Superior temporal gyrus (tissue), 1 donor: ENCODE data around the gene ARHGEF1.

Experiments
- DNase-seq: peaks from one replicate; pipeline ENCODE4 v3.0.0-alpha.2; 2016; ENCODE audit errors: extremely low spot score

ARHGEF1 gene

DNA sequence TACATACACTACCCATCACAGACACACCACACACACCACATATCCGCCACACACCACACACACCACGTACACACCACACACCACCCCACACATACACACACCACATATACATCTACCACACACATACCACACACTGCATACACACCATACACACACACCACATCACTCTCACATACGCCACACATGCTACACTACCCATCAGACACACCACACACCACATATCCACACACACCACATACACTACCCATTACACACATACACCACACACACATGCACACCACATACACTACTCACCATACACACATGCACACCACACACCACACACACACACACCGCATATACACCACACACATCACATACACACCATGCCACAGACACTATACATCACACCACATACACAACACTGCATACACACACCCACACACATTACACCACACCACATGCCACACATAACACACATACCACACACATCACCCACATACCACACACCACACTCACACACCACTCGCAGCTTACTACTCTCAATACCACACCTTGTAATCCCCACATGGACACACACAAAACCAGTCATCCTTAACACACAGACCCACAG lies 35.8 kb downstream of the ARHGEF1 start:
- DNase-seq = no peak

DNA sequence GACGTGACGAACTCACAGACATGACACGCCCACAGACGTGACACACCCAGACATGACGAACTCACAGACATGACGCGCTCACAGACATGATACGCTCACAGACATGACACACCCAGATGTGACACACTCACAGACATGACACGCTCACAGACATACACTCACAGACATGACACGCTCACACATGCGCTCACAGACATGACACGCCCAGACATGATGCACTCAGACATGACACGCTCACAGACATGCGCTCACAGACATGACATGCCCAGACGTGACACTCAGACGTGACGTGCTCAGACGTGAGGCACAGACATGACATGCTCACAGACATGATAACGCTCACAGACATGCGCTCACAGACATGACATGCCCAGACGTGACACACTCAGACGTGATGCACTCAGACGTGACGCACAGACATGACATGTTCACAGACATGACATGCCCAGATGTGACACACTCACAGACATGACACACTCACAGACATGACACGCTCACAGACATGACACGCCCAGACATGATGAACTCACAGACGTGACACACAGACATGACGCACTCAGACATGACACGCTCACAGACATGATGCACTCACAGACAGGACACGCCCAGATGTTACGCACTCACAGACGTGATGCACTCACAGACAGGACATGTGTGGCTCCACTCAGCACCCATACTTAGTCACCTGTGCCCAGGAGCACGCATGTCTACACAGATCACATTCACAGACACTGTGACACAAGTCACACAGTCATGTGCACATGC lies 37.1 kb downstream of the ARHGEF1 start:
- DNase-seq = no peak

DNA sequence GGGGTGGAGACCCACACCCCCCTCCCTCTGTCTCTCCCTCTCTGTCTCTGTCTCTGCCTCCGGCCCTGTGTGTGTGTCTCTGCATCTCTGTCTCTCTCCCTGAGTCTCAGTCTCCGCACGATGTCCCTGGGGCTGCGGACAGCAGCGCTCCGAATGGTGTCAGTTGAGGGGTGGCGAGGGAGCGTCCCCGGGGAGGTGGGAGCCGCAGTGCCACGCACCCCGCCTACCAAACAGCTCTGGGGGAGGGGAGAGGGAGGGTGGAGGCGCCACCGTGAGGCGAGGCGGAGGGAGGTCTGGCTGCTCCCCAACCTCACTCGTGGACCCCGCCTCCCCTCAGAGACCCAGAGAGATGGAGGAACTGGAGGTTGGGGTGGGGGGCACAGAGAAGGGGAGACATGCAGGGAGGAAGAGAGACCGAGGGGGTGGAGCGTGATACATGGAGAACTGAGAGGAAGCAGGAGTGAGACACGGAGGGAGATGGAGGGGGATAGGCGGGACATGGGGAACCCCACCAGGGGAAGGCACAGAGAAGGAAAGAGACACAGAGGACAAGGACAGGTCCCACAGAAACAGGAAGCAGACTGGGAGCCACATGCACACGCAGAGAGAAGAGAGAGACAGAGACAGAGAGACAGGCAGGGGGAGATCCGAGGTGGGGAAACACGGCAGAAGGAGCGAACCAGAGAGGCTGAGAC lies 38.0 kb downstream of the ARHGEF1 start:
- DNase-seq = no peak

DNA sequence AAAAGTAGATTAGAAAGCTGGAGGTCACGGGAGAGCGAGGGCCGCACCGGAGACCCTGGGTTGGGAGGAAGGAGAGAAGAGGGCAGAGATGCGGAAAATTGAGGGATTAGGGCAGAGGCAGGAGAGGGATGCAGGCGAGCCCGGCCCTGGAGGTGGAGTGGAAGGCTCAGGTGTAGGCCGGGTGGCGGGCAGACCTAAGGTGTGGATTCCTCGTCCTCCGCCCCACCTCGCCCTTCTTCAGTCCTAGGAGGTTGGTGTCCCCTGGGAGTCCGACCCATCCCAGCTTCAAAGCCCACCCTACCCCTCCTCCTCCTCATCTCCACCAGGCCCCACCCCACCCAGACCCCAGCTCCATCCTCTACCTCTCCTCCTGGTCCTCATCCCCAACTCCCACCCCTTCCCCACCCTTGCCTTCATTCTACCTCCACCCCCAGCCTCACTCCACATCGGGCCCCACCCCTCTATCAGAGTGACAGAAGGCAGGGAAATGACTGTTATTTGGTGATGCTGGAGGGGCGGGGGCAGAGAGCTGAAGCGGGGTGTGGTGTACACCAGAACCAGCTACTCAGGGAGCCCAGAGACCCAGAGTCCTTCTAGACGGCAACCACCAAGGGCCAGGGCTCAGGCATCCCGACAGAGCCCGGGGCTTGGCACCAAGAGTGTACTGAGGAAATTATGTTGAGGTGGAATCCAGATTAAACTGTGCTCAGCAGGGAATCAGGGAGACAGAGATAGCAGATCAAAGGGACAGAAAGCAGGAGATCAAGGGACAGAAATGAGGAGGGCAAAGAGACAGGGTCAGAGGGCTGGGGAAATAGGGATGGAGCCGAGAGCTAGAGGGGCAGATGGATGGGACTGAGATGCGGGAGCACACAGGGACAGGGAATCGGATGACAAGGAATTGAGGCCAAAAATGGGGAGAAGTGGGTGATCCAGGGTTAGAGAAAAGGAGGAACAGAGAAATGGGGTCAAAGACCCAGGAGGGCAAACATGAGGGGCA lies 38.9 kb downstream of the ARHGEF1 start:
- DNase-seq = no peak

DNA sequence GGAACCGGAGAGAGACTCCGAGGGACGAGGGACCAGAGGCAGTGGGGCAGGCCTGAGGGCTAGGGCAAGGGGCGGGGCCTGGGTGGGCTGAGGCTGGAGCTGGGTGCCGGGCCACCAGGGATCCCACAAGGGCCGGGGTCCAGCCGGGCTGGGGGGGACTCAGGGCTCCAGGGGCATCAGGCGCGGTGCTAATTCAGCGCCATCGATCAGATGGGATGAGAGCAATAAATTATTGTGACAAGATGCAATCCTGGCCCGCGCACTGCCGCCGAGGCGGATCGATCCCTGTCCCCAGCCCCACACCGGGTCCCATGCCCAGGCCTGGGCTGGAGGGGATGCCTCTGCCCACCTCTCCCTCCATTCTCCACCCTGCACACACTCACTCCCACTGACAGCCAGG lies 39.6 kb downstream of the ARHGEF1 start:
- no peak for DNase-seq

DNA sequence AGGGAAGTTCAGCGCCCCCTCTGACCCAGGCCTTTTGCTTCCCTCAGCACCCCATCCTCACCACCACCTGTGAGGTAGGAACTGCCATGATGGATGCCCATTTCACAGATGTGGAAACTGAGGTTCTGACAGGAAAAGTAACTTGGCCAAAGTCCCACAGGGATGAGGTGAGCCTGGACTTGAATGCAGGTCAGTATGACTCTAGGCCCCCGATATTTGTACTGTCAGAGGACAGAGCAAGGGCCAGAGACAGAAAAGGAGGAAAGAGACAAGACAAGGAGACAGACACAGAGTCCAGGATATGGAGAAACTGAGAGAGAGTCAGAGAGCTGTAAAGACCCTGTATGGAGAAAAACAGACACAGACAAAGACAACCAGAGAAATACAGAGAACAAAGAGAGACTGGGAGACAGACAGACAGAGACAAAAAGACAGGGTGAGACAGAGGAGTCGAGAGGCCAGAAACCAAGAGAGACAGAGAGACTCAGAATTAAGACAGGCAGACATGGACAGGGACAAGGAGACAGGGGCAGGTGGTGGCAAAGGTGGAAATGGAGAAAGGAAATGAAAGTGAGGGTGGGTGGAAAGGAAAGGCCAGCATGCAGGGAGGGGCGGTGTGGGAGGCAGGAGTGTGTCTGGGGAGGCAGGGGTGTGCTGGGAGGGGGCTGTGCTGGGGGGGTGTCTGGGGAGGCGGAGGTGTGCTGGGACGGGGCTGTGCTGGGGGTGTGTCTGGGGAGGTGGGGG lies 40.2 kb downstream of the ARHGEF1 start:
- DNase-seq = no peak

DNA sequence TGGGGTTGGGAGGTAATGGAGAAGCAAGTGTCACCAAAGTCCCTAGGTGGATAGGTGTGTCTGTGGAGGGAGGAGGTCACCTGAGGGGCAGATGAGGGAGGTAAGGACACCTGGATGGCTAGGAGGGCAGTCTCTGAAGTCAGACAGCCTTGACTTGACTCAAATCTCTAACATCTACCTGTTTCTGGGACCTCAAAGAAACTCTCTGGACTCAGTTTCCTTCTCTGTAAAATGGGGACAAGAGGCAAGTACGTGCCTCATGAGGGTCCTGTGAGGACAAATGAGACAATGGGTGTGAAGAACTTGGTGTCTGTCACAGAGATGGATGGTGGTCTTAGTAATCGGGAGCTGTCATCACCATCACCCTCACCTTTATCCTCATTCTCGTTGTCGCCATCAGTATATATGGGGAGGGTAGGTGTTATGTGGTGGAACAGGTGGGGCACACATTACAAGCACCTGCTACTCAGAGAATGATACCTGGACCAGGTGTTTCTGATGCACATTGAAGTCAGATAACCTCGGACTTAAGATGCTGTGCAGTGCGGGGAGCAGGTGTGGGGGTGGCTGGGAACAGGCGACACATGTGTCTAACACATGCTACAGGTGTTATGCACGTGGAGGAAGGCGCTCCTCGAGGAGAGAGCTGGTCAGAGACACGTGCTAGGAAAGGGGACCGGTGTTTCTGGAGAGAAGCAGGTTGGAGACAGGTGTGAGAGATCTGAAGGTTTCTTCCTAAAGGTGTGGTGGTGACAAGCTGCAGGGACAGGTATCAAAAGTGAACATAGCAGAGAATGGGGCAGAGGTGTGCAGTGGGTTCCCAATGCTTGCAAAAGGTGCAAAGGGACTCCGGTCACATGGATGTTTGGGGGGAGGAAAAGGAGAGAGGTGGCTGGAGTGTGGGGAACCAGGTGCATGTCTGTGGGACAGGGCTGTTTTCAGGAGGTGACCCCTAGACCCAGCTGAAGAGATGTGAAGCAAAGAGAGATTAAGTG lies 41.5 kb downstream of the ARHGEF1 start:
- DNase-seq = no peak

DNA sequence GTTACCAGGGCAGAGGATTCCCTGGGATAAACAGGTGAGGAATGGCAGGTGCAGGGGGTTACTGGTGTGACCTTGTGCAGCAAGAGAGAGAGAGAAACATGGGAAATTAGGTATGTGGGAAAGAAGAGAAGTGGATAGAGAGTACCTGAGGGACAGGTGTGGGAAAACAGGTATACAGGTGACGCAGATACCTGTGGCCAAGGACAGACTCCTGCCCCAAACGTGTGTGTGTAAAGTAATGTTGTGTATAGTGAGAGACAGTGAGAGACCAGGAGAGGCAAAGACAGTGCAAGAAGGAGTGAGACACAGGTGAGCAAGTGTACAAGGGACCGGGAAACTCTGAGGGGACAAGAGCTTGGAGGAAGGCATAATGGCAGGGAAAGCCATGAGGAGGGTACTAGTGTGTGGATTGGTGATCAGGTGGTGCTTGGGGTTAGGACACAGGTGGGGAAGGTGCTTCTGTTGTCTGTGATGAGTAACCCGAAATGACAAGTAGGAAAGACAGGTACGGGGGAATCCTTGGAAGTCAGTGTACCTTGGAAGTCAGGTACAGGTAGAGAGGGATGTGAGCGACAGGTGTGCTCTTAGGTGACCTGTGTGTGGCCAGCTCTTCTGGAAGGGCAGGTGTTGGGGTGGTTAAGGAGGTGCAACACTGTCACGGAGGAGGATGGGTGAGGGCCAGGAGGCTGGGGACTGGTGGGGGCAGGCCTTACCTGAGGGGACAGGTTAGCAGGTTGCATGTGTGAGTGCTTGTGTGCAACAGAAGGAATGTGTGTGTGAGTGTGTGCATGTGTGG lies 42.4 kb downstream of the ARHGEF1 start:
- no peak for DNase-seq

DNA sequence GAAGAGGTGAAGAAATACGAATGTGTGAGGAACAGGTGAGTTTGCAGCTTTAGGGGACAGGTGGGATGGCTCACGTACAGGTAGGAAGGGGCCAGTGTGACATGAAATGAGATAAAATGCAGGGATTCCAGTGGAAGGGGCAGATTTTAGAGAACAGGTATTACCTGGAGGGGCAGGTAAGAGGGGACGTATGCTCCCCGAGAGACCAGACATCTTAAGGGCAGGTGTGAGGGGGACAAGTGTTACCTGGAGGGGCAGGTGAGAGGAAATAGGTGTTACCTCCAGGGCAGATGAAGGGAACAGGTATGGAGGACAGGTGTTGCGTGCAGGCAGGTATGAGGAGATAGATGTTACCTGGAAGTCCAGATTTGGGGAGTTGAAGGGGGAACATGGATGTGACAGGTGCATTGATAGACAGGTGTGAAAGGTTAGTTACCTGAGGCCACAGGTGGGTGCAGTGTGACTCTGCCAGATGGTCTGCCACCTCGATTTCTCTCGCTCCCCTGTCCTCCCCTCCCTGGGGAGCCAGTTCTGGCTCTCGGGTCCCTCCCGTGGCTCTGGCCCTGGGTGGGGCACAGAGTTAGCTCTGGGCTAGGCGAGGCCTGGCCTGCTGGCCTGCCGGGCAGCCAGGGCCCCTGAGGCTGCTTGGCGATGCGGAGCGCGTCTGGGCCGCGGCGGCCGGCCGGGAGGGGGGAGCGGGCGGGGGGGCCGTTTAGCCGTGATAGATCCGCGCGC lies 43.2 kb downstream of the ARHGEF1 start:
- no peak for DNase-seq

DNA sequence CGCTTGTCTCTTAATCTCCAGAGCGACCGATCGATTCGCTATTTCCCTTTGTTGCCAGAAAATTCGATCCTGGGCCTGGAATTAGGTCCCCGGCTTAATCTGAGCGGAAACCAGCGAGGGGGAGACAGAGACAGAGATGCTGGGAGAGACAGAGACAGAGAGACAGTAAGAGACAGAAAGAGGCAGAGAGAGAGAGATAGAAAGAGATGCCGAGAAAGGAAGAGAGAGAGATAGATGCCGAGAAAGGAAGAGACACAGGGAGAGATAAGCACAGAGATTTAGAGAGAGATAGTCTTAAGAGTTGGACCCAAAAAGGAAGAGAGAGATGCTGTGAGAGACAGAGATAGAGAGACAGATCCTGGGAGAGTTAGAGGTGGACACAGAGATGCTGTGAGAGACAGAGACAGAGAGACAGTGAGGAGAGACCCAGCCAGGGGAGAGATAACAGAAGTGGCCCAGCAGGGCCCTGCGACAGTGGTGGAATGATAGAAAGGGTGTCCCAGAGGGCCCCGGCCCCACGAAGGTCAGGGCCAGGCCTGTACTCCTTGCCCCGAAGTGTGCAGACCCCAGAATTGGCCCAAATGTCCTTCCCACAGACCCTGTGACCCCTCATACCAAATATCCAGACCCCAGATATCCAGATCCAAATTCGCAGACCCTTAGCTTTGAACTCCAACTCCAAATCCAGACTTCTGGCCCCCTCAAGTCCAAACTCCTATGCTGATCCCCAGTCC lies 43.9 kb downstream of the ARHGEF1 start:
- DNase-seq = no peak

DNA sequence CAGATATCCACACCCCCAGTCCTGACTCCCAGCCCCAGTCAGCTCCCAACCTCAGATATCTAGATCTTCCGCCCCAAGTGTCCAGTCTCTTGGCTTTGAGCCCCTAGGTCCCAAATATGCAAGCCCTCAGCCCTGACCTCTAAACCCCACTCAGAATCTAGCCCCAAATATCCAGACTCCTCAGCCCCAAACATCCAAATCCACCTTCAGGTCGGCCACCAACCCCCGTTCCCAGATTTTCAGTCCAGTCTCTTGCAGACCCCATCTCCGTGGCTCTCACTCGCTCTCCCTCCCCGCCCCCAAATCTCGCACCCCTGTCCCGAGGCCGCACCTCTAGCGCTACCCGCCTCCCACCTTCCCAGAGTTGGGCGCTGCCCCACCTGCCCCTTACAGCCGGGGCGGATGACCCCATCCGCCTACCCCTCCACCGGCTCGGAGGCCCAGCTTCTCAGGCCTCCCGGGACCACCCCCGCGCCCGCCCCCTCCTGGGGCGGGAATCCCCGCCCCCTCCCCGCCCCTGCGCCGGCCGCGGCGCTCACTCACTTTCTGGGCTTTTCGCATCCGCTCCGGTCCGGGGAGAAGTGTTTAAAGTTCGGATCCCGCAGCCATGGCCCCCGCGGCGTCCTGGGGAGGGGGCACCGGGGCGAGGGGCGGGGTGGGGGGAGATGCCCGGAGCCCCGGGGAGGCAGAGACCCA lies 44.7 kb downstream of the ARHGEF1 start:
- no peak for DNase-seq

DNA sequence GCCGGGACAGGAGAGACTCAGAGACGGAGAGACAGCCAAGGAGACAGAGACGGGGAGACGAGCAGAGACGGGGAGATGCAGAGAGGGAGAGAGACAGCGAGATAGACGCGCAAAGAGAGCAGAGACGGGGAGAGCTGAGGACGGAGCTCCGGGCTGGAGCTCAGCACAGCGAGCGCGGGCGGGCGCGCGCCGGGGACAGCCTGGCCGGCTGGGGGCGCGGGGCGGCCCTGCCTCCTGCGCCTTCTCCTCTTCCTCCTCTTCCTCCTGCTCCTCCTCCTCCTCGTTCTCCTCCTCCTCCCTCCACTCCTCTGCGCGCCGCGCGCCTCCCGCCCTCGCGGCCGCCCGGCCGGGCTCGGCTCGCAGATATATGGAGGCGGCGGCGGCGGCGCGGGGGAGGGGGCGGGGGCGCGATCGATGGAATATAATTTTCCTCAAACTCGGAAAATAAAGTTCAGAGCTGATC lies 45.3 kb downstream of the ARHGEF1 start, which contains the start of gene ERFL:
TSS of gene ERFL (minus strand) at position 229 of the 463 bp plus-strand sequence. CDS start 15,530 bp downstream, outside the sequence.
- DNase-seq = no peak

DNA sequence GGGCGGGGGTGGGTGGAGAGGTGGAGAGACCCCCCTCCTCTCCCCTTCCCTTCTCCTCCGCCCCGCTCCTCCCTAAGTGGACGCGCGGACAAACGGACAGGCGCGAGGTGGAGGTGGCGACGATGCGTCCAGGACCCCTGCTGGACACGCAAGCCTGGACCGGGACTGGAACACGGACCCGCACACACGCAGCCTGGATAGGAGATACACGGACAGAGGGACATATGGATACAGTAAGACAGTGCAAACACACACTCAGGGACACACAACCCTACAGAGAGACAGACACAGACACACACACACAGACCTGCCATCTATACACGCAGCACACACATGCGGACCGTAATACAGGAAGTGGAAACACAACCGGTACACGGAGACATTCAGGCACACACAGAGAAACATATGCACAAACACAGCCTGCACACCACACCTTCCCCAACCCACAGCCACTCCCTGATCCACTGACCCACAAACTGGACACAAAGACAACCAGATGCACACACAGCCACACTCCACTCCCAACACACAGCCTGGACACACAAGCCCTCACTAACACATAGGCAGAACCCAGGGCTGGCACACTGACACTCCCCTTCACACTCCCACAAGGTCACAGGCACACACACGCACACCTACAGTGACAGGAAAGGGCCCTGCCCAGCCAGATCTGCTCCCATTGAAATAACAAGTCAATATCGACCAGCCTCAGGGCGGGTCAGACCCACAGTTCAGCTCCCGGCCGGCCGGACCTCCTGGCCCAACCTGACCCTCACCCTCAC lies 46.0 kb downstream of the ARHGEF1 start:
- DNase-seq = no peak

DNA sequence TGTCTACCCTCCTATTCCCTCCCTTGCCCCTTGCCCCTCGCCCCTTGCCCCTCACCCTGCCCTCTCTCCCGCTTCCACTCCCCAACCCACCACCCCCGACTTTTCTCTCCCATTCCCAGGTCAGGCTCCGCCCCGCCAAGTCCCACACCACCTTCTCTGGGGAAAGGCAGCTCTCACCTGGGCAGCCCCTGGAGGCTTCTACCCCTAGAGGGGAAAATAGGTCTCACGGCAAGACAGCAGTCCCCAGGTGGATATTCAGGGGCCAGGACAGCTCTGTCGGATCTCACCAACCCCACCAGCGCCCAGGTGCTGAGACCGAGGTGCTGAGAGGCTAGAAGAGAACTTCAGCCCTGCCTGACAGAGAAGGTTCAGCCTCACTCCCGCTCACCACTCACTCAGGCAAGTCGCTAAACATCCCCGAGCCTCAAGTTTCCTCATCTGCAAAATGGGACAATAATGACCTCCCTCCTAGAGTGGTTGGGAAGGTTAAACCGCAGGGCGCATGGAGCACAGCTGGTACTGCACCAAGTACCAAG lies 46.6 kb downstream of the ARHGEF1 start:
- DNase-seq = no peak

DNA sequence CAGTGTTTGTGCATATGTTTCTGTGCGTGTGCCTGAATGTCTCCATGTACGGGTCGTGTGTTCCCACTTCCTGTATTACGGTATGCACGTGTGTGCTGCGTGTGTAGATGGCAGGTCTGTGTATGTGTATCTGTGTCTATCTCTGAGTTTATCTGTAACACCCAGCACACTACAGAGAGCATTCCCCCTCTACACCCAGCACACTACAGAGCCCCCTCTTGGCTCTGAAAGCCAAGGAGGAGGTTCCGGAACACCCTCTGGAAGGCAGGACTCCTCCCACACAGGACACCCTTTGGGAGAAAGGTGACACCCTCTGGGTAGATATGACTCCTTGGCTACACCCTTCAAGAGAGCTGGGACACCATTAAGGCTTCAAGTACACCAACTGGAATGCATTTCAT lies 47.3 kb downstream of the ARHGEF1 start:
- no peak for DNase-seq
